Epithelial cell of esophagus (primary cell): Measurements from ENCODE around the gene TMEM97.

Experiments used
- DNase-seq: peaks from one replicate; pipeline ENCODE4 v3.0.0; 2010; ENCODE audit warnings: low read depth
- H3K4me3 ChIP-seq: 2 replicates; pipeline ENCODE4 v1.5.1; 2011; ENCODE audit warnings: mild to moderate bottlenecking, low read length, control low read depth
- TF ChIP-seq, protein P1 (sequence below): IDR thresholded peaks from 2 replicates; pipeline ENCODE4 v1.5.1; 2011; ENCODE audit warnings: low read depth, mild to moderate bottlenecking, low read length, control low read depth, inconsistent platforms; ENCODE audit not compliant: insufficient read depth; ENCODE audit errors: missing control alignments

The TMEM97 gene

DNA sequence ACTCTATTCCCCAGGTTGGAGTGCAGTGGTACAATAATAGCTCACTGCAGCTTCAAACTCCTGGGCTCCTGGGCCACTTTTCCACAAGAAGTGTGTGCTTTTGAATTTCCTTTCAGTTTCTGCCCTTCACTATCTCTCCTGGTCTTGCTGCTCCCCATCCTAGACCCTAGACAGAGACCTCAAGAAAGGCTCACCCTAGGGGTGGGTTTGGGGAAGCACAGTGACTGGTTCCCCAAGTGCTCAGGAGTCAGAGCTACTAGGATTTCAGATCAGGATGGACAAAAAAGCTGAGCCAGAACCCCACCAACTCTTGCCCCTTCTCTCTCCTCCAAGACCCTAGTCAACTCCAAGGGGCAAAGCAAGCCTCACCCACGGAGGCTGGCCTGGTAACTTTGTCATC, 47.6 kb downstream of the TMEM97 start:
- DNase-seq: no peak
- no peak overlapping the region for H3K4me3 ChIP-seq
- TF ChIP-seq, protein P1, sequence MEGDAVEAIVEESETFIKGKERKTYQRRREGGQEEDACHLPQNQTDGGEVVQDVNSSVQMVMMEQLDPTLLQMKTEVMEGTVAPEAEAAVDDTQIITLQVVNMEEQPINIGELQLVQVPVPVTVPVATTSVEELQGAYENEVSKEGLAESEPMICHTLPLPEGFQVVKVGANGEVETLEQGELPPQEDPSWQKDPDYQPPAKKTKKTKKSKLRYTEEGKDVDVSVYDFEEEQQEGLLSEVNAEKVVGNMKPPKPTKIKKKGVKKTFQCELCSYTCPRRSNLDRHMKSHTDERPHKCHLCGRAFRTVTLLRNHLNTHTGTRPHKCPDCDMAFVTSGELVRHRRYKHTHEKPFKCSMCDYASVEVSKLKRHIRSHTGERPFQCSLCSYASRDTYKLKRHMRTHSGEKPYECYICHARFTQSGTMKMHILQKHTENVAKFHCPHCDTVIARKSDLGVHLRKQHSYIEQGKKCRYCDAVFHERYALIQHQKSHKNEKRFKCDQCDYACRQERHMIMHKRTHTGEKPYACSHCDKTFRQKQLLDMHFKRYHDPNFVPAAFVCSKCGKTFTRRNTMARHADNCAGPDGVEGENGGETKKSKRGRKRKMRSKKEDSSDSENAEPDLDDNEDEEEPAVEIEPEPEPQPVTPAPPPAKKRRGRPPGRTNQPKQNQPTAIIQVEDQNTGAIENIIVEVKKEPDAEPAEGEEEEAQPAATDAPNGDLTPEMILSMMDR: peak; percentile 11

DNA sequence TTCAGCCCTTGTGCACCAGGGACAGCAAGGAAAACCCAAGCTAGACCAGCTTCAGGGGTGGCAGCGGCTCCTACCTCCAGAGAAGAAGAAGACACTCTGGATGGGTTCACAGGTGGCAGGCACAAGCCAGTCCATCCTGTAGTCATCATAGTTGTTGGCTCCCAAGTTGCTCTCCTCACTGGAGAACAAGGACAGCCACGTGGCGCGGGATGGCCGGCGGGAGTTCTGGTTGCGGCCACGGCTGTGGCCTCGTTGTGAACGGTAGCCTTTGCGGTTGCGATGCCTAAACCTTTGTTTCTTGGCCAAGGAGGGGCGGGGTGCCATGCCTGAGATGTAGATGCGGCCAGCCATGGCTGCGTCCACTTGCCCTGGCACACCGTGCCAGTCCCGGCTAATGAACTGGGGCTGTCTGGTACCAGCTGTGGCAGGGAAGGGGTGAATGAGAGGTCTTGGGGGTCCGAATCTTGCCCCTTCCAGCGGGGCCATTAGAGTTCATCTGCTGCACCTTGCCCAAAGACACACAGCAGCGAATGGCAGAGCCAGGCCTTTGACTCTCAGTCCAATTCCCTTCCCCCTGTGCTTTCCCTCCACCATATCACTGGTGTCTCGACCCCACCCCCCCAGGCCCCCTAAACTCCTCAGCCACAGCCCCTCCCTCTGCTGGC, 48.8 kb downstream of the TMEM97 start:
- TF ChIP-seq, protein P1: no peak
- H3K4me3 ChIP-seq: no peak overlapping the region
- DNase-seq: no peak

DNA sequence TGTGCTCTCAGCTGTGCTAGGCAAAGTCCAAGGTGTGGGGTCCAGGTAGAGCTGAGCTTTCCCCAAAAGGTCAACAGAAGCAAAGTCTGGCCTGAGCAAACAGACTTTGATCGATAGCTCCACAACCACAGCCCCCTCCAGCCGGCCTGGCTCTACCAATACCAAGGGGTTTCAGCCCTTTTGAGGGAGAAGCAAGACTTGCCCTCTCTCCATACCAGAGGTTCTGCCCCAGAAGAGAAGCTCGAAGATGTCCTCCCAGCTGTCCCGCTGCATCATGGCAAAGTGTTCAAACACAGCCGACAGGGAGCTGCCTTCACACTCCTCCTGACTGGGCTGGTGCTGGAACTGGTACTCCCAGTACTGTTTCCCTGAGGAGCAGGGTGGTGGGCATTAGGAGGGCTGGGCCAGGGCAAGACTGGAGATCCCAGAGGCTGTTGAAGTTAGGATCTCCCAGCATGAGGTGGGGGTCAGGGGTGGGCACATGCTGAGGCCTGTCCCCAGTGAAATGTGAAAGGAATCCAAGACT, 49.4 kb downstream of the TMEM97 start:
- TF ChIP-seq, protein P1: no peak
- H3K4me3 ChIP-seq: no peak overlapping the region
- DNase-seq: no peak

DNA sequence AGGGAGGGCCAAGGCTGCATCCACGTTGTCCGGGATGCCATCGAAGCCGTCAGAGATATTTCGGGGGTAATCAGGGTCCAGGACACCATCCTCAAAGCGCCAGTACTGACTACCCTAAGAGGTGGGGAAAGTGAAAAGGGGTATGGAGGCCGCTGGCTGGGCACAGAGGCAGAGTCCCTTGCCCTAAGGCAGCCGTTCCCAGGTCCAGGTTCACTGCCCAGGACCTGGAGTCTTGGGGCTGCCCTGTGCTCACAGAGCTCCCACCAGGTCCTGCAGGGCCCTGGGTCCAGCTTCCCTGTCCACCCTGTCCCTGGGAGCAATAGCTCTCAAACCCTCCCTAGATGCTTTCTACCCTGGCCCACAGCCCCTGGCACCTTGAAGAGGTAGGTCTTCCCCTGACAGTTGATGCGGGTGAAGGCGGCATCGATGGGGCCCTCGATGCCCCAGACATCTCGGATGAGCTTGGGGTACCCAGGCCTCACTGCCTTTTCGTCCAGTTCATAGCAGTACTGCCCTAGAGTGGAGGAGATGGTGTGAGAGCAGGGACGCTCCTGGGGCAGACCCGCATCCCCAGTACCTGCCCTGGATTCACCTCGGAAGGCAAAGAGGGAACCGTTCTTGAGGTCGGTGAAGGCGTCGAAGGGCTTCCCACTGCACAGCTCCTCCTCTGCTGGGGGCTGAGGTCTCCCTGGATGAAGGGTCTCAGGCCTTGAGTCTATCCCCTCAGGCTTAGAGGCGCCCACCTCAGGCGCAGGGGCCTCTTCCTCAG, 50.1 kb downstream of the TMEM97 start:
- no peak overlapping the region for H3K4me3 ChIP-seq
- no peak for DNase-seq
- TF ChIP-seq, protein P1: no peak

DNA sequence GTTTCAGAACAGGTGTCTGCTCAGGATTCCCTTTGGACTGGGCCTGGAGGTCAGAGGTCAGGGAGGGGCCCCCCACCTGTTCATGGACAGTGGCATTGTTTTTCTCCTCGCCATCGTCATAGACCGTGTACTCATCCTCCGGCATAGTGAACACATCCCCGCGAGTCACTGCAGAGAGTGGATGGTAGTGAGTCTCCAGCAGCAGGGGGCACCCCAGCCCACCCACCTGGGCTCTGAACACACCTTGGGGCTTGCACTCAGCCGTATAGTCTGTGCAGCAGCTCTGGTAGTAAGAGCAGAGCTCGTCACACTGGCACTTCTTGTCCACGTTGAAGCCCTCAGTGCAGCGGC, 50.7 kb downstream of the TMEM97 start:
- TF ChIP-seq, protein P1: no peak
- DNase-seq: no peak
- H3K4me3 ChIP-seq: no peak overlapping the region

DNA sequence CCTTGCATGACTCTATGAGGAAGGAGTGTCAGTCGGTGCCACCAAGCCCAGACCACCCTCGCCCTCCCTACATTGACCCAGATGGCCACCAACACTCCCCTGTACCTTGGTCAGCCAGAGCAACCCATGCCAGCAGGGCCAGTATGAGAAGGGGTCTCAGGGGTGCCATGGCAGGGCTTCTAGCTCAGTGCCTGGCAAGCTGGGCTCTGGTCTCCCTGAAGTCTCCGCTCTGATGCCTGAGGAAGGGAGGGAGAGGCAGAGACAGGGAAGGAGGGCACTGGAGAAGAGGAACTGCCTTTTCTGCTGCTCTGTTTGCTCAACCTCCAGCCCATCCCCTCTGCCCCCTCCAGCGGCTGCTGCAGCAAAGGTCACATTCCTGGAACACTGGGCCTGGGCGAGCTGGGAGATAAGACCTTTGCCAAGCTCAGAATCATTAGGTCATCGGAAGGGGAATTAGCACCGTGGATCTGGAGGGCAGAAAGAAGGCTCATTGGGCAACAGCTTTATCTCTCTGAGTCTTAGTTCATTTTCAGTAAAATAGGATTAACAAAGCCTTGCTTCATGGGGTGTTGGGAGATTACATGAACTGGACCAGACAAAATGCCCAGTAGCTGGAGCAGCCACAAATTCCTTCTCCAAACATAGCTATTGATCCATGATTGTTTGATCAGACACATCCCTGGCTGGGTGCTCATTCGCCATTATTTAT, 51.2 kb downstream of the TMEM97 start, which contains the start of gene VTN:
Gene VTN, minus strand, starts transcription at position 273 of the 709 bp plus-strand sequence. Its CDS starts 104 bp downstream, at position 169.
- H3K4me3 ChIP-seq: no peak within 1 kb of the TSS
- no peak for DNase-seq
- TF ChIP-seq, protein P1: no peak
